DMS79 treated with DMSO at 0.1 percent for 48 hours (cell line): ENCODE data around the gene IL17REL.
"Not testable (repeated sequence)": the region's sequence is repeated elsewhere in the genome, so short reads cannot be mapped to it uniquely, and the experiment has no call there.

Experiments used
- DNase-seq: peaks from one replicate; lab custom pipeline; 2025; lab: John Stamatoyannopoulos, UW

The IL17REL gene

DNA sequence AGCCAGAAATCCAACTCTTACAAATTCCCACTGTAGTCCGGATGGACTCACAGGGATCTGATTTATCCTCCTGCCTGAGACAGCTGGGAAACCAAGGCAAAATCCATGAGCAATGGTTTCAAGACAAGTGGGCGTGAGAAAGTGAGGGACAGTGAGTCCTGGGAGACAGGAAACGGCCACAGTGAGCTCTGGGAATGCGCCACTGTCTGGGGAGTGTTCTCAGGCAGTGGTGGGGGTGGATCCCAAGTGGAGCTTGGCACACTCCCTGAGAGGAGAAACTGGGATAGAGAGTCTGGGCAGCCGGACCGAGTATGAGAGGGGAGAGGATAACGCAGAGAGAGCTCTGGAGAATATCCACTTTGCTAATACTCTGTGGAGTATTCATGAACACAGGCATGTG lies 9.8 kb downstream of the IL17REL start:
- DNase-seq, result no peak

DNA sequence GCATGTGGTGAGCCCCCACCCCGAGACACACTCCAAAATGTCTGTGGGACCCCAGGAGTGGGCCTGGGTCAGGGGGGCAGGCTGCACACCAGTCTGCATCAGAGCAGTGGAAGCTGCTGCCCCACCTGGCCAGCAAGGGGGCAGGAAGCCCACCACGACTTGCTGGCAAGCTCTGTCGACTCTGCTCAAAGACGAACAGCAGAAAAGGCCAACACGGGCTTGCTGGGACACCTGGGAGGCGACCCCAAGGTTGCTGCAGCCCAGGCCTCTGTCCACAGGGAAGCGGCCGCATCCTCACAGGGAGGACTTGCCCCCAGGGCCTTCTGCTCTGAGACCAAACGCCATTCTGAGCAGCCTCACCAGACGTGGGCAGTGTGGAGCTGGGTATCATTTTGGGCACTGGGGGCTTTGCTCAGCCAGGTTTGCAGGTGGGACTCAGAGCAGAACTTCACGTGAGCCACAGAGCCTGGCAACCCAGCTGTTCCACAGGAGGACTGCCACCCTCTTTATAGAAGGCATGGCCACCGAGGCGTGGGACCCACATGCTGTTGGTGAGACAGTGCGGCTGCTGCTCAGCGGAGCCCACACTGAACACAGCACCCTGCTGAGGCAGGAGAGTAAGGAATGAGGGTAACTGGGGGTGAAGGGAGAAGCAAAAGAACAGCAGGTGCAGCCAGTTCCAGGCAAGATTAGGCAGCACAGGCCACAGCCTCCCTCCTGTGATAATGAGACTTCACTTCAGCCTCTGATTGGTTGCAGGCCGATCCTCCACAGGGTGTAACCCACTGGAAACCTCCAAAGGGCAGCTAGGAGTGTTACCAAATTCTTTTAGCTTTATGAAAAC lies 11.0 kb downstream of the IL17REL start:
- no peak for DNase-seq

DNA sequence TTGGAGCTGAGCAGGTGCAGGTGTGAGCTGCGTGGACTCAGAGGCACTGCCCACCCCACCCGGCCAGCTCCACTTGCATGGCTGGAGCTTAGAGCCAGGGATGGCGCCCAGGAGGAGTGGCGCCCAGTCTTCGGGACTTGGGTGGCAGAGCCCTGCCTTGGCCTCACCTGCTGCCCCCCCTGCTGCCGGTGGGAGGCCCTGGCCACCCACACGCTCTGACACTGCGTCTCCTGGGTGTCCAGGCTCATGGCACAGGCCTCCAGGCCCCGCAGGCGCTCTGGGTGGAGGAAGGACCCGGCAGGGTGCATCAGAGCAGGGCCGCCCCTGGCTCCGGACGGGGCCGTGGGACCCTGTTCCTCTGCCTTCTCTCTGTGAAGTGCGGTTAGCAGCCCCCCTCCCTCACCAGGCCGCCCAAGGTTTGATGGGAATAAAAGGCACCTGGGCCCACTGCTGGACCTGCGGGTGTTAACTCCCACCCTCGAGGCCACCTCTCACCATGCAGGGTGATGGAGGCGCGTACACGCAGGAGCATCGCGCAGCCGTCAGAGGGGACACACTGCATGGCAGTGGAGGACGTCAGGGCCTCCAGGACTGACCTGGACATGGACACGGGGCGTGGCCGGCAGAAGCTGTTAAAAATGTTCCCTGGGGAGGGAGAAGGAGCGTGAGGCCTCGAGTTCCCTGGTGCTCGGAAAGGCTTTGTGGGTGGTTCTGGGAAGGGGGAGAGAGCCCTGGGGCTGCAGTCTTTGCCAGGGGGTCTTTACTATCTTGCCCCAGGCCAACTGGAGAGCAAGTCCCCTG lies 11.8 kb downstream of the IL17REL start:
- no peak for DNase-seq

DNA sequence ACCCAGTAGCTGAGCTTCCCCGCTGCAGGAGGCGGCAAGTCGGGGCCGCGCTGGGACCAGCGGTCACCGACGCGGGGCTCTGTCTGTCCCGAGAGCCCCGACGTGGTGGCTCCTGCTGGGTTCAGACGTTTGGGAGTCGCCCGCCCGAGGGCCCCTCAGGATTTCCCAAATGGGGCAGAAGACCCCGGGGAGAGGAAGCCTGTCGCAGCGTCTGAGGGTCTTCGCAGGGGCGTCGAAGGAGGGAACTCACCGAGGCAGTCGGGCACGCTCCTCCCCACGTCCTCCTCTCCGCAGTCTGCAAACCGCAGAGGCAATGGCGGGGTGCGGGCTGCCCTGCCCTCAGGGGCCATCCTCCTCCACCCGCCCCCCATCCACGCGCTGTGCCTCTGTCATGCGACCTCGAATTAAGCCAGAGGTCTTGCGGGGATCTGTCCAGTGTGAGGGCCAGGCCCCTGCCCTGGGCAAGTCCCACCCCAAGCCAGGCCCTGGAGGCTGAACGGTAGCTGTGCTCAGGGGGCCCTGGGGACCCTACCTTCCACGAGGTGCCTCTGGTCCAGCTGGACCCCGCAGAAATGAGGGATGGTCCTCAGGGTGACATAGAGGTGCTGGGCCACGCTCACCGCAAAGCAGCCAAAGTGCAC lies 12.5 kb downstream of the IL17REL start:
- DNase-seq, result no peak

DNA sequence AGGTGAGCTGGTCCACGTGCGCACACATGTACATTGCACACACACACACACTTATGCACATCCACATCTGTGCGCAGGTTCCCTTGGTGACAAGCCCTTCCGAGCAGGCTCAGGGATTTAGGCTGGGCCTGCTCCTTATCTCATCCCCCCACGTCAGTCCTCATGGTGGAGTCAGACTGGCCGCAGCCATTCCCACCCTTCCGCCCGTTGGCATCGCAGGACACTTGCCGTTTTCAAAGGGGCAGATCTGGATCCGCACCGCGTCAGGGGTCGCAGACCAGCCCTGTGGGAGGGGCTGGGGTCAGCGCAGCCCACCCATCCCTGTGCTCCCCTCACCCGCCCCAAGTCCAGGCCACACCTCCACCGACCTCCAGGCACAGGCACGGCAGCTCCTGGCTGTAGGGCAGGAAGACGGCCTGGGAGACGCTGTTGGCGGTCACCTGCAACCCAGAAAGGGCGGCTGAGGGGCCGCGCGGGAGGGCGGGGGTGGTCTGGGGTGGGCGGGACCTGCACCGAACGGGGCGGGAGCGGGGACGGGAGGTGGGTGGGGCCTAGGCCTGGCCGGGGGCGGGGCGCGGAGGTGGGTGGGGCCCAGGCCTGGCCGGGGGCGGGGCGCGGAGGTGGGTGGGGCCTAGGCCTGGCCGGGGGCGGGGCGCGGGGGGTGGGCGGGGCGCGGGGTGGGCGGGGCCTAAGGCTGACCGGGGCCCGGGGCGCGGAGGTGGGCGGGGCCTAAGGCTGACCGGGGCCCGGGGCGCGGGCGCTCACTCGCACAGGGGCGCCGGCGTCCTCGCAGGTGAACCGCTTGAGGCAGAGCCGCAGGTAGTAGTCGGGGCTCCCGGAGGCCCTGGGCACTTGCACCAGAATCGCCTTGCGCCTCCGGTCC lies 13.3 kb downstream of the IL17REL start:
- DNase-seq, result no peak

DNA sequence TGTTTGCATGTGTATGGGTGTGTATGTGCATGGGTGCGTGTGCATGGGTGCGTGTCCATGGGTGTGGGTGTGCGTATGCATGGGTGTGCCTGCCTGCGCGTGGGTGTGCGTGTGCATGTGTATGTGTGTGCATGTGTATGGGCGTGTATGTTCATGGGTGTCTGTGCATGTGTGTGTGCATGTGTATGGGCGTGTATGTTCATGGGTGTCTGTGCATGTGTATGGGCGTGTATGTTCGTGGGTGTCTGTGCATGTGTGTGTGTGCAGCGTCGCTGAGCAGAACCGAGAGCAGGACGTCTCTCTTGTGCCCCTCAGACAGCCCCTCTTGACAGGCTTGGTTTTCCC lies 13.9 kb downstream of the IL17REL start:
- DNase-seq, result no peak

DNA sequence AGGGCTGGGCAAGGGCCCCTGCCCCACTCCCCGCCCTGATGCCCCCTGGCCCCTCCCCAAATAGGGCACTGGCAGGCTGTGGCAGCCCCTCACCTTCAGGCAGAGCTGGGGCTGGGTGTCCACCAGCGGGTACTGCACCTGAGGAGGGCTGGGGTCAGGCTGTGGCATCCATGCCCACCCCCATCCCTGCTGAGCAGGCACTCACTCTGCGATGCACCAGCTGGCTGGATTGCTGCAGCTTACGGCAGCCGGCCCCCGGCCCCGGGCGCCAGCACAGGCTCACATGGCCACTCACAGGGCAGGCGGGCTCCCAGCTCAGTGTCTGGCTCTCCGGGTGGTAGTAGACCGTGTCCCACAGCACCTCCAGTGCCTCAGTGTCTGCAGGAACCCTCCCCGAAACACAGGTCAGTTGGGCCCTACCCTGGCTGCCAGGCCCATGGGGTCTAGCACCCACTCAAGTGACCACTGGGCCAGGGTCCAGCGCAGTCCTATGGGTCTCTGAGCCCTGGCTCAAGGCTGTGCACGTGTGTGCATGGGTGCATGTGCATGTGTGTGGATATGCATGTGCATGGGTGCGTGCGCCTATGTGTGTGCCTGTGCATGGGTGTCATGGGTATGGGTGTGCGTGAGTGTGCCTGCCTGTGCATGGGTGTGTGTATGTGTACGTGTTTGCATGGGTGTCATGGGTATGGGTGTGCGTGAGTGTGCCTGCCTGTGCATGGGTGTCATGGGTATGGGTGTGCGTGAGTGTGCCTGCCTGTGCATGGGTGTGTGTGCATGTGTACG lies 14.4 kb downstream of the IL17REL start:
- no peak for DNase-seq

DNA sequence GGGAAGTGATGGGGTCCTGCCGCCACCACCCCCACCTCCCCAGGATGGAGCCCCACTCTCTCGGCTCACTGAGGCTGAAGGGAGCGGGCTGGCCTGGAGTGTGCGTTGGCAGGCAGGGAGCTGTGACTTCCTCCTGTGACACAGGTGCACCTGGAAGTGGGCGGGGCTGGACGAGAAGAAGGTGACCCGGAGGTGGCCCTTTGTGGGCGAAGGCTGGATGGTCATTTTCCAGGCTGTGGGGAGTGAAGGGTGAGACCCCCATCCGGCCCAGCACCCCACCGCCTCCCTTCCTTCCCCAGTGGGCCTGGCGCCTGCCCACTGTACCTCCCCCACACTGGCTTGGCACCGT lies 15.3 kb downstream of the IL17REL start:
- no peak for DNase-seq

DNA sequence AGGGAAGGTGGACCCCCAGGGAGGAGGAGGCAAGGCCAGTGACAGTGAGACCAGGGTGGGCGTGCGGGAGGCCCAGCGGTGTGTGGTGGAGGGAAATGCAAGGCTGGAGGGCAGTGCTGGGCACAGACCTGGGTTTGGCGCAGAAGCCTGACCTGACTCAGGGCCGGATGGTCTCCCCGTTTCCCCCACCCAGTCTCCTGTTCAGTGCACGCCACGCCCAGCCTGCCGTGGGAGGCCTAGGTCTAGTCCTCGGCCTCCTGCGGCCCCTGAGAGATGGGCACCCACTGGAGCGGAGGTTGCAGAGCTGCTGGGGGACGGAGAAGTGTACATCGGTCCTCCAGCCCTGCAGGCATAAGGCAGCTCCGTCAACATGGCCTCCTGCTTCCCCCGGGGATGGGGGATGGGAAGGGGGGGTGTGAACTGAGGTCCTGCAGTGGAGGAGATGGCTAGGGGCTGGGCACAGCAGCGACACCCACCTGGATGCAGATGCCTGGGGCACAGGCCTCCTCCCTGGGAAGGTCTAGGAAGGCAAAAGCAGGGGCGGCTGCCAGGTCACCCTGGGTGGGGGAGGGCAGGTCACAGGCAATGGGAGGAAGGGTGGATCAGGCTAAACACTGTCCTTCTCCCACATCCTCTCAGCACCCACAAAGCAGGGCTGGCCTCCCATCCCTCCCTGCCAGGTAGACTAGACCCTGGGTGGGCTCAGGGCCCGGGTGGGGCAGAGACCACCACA lies 15.9 kb downstream of the IL17REL start:
- no peak for DNase-seq

DNA sequence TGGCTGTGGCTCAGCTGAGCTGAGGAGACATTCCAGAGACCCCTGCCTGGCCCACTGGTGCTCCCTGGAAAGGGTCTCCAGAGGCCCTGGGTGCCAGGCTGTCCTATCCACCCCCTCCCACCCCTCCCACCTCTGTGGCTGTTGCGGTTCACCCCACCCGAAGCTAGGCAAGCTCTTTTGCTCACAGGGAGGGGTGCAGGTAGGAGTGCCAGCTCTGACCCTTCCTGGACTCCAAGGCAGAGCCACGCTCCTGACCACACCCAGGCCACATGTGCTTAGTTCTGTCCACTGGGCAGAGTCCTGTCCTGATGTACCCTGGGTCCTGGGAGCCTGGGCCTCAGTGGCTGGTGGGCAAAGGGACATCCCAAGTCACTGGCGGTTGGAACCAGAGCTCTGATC lies 16.4 kb downstream of the IL17REL start:
- DNase-seq, result no peak

DNA sequence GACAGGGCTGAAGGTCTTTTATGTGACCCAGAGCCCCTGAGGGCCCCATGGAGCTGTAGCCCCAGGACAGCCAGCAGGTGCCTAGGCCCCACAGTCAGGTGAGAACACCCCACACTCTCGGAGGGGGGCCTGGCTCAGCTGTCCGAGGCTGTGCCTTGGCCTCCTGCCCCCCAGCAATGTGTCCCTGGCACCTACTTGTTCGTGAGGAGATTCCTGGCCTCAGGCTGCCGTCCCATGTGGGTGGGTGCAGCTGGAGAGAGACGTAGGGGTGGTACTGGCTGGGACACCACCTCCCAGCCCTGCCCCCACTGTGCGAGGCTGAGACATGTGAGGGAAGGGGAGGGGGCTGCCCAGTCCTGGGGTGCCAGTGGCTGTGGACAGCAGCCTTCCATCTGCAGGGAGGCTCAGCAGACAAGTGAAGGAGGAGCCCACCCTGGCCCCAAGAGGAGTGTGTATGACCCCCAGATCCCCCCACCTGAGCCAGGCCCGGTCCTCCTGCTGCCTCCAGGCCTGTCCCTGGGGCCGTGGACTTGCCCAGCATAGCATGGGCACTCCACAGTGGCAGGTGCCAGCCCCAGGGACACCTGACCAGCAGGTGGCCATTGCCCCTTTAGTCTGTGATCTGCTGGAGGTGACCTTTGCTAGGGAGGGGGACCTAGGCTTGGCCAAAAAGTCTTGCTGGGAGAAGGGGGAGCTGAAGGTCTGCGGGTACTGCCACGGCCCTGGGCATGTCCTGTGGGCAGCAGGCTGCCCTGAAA lies 17.0 kb downstream of the IL17REL start:
- no peak for DNase-seq

DNA sequence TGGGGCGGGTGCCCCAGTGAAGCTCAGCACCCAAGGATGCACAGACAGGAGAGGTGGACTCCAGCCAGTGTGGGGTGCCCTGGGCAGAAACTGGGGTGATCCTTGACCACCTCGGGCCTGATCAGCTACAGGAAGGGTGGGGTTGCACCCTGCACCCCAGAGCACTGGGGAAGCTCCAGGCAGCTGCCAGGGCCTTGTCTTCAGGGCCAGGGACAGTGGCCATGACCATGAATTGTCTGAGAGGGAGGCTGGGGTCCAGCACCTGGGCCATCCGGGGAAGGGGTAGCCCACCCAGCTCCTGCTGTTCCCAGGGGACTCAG lies 17.6 kb downstream of the IL17REL start:
- no peak for DNase-seq

DNA sequence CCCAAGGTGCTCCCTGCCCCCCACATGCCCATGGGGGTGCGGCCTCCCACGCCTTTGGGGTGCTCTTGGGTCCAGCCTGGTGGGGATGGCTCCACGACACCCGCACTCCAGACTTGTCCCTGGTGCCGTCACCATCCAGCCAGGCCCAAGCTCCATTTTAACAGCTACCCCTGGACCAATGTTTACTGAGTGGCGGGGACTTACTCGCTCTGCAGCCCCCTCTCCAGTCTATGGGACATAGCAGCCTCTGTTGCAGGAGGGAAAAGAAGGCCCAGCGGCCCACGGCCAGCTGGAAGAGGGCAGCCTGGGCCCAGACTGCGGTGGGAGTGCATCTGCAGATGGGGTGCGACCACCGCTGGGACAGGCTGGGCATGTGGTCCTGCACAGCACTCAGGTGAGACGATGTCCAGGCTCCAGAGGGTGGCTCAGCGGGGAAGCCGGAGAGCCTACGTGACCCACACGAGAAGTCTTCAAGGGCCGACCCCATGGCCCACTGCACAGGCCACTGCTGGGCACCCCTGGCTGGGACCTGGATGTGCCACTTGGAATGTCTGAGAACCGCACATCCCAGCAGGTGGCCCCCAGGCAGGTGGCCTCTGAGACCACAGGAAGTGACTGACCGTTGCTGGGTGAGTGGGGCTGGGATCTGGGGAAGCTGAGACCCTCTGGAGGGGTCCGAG lies 18.1 kb downstream of the IL17REL start:
- DNase-seq, result no peak

DNA sequence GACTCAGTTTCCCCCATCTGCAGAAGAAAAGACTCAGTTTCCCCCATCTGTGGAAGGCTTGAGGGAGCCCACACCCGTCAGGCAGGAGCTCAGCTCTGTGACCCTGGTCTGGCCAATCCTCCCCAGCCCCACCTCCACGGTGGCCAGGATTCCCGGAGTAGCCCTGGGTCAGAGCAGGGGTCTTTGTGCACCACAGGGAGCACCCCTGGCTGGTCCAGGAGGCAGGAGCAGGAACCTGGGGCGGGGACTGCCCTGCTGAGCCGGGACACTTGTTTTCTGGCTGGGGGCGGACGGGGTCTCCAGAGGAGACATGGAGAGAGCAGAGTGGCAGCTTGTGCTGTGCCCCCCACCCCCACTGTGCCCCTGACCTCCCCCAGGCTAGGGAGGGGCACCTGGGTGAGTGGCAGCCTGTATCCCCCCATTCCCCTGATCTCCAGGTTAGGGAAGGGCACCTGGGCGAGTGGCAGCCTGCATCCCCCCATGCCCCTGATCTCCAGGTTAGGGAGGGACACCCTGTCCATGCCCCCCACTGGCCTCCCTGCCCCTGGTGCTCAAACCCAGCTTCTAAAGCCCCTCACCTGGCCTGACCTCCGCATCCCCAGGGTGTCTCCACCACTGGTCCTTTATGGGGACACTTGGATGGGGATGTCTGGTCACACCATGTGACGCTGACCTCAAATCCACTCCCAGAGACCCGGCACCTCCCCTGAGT lies 18.8 kb downstream of the IL17REL start:
- DNase-seq, result no peak

DNA sequence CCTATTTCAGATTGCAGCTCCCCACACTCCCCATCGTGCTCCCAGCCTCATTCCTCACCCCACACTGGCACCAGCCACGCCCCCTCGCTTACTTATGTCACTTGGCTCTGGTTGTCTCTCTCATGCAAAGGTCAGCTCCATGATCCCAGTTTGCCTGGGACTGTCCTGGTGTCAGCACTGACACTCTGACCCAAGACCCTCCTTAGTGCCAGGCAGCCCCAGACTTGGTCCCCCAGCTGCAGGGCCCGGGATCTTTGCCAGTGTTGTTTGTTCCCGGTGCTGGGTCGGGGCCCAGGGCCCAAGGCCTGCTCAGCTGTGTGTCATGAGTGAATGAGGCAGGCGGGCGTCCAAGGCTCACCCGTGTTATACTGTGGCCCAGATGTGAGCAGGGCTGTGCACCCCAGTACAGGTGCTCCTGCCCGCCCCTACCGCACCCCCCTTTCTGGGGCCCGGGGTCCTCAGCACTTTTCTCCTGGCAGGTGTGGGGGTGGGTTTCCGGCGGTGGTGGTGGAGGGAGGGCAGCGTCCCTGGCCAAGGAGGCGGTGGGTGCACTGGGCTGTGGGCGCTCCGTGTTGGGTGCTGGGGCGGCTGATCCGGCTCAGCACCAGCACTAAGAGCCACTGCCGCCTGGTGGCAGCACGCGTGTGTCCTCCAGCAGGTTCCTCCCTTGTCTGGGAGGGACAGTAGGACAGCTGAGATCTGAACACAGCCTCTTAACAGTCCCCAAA lies 19.5 kb downstream of the IL17REL start:
- no peak for DNase-seq

DNA sequence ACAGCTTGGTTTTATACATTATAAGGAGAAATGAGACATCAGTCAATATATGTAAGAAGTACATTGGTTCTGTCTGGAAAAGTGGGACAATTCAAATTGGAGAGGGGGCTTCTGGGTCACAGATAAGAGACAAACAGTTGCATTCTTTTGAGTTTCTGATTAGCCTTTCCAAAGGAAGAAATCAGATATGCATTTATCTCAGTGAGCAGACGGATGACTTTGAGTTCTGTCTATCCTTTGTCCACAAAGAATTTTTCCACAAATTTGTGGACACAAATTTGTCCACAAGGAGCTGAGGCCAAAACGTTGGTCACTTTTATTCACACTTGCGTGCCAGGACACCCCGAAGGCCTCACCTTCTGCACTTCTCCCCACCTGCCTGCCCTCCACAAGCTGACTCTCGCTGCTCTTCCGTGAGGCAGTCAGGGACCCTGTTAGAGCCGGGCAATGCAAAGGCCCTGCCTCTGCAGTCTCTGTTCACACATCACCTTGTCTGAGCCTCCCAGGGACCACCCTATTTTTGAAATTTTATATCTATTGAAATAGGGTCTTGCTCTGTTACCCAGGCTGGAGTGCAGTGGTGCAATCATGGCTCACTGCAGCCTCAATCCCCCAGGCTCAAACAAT lies 20.5 kb downstream of the IL17REL start:
- DNase-seq, result no peak

DNA sequence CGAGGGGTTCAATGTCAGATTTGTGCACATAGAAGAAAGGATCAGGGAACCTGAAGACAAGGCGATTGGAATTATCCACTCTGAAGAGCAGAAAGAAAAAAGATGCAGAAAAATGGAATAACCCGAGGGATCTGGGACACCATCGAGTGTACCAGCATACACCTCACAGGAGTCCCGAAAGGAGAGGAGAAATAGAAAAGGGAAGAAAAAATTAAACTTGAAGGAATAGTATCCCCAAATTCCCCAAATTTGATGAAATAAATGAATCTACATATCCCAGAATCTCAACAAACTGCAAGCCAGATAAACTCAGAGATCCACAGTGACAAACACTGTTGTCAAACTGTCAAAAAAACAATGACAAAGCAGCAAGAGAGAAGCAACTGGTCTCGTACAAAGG lies 21.4 kb downstream of the IL17REL start:
- DNase-seq, result no peak

DNA sequence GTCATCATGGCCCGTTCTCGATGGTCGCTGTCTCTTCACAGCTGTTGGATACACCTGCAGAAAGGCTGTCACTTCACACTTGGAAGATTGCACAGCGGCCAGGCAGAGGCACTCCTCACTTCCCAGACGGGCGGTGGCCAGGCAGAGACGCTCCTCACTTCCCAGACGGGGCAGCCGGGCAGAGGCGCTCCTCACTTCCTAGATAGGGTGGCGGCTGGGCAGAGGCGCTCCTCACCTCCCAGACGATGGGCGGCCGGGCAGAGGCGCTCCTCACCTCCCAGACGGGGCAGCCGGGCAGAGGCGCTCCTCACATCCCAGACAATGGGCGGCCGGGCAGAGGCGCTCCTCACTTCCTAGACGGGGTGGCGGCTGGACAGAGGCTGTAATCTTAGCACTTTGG lies 22.7 kb downstream of the IL17REL start:
- not testable (repeated sequence) for DNase-seq
